Measurements from ENCODE around the gene TMTC1. TPM values are rescaled to one million over a fixed set of nuclear protein-coding genes. Genes with fewer than 3 reads are reported as not detected.
A peak's percentile ranks its signal among the peaks of the same experiment; 100 is the strongest.

The TMTC1 gene
- total RNA-seq, 4 donors from 2014 or later = 20.5 to 80.6 (median 67.1) TPM

DNA sequence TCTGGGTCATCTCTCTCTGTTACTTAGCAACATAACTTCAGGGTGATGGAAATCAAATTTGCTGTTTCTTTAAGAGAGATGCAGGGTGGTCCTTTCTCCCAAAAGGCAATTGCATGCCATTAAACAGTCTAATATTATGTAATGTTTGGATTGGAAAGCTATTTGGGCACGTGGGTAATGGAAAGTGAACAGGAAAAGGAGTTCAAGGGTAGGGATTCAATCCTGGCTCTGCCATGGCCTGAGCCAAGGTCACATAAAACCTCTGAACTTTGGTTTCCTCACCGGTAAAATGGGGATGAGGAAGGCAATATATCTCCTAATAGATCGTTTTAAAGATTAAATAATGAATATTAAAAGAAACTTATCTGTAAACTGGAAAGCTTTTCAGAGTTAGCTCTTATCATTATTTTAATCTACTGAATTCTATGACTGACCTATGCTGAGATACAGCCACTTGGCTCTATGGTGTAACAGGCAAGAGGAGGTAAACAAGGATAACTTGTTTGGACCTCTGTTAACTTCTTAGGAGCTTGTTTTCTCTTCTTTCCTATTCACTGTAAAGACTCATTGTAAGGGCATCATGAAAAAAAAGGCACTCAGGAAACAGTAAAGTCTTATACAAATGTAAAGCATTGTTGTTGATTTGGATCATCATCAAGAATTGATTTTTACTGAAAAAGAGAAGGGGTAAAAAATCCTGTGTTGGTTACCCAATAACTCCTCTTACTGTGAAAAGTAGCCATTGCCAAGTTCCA is 230.6 kb downstream of the TMTC1 start:
- Histone ChIP-seq H3K36me3 (no peaks in the 10 kb centered on the region), H3K27ac (no peak overlapping the region), H3K27me3 (no peaks in the 10 kb centered on the region), H3K4me3 (no peak overlapping the region), H3K9me3 (no peaks in the 10 kb centered on the region), H3K4me1 (no peaks in the 10 kb centered on the region)
- intact Hi-C loops (cut with DNase I; ENCODE audit: low total_unique reads) = no loop called here
- TF ChIP-seq POLR2A (IDR thresholded peaks at IDR 0.05) (no peak), CTCF (IDR thresholded peaks at IDR 0.05) (no peak)
- DNase-seq = no peak

GRCh38 chr12:29552324-29552927 is 231.3 kb downstream of the TMTC1 start:
- H3K27me3 ChIP-seq = no peaks in the 10 kb centered on the region
- H3K4me3 ChIP-seq = no peak overlapping the region
- peak; percentile 52 to 65 for DNase-seq
- H3K9me3 ChIP-seq = no peaks in the 10 kb centered on the region
- TF ChIP-seq POLR2A (IDR thresholded peaks at IDR 0.05) (no peak), CTCF (IDR thresholded peaks at IDR 0.05) (peak; percentile 64 to 68 (median 66))
- no peak overlapping the region for H3K27ac ChIP-seq
- intact Hi-C loops (cut with DNase I; ENCODE audit: low total_unique reads) = no loop called here
- H3K4me1 ChIP-seq = no peaks in the 10 kb centered on the region
- no peaks in the 10 kb centered on the region for H3K36me3 ChIP-seq

DNA sequence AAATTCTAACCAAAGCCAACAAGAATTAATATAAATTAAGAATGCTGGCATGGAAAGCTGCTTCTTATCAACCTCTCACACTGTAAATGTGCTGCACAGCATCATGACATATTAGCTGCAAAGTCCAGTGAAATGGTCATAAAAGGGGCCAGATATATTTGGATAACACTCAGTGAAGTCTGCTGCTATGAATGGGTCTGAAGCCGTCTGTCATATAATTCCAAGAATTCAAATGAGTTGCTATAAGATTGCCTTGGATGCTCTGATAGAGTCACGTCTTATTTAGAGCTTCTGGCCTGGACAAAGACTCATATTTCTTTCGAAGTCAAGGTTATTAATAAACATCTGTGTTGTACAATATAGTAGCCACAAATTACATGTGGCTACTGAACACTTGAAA is 231.9 kb downstream of the TMTC1 start:
- TF ChIP-seq POLR2A (IDR thresholded peaks at IDR 0.05) (no peak), CTCF (IDR thresholded peaks at IDR 0.05) (no peak)
- no peaks in the 10 kb centered on the region for H3K9me3 ChIP-seq
- H3K27me3 ChIP-seq = no peaks in the 10 kb centered on the region
- H3K4me3 ChIP-seq = no peak overlapping the region
- no peaks in the 10 kb centered on the region for H3K4me1 ChIP-seq
- intact Hi-C loops (cut with DNase I; ENCODE audit: low total_unique reads) = no loop called here
- H3K27ac ChIP-seq = no peak overlapping the region
- H3K36me3 ChIP-seq = no peaks in the 10 kb centered on the region
- DNase-seq = no peak

DNA sequence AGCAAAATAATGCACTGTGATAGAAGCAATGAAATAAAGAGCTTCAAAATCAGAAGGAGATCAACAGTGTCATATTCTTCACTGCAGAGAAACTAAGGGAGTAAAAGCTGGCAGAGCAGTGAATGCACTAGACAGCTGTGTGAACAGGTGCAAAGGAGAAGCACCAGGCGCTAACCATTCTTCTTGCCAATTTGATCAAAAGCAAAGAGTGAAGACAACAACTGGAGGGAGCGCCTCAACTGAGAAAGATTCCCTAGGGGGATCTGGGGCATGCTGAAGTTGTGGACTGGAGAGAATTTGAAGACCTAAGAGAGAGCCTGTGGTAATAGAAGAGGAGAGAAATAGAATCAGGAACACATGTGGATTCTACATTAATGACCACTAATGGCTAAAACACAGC is 235.9 kb downstream of the TMTC1 start:
- Histone ChIP-seq H3K36me3 (no peaks in the 10 kb centered on the region), H3K27me3 (no peaks in the 10 kb centered on the region), H3K9me3 (no peaks in the 10 kb centered on the region), H3K4me3 (no peak overlapping the region), H3K27ac (peak overlapping the region in 1 of 2 donors; percentile 38), H3K4me1 (no peaks in the 10 kb centered on the region)
- TF ChIP-seq POLR2A (IDR thresholded peaks at IDR 0.05) = no peak
- TF ChIP-seq CTCF (IDR thresholded peaks at IDR 0.05) = no peak
- intact Hi-C loops (cut with DNase I; ENCODE audit: low total_unique reads) = no loop called here
- DNase-seq = no peak

GRCh38 chr12:29547151-29547632 is 236.6 kb downstream of the TMTC1 start:
- Histone ChIP-seq H3K4me1 (no peaks in the 10 kb centered on the region), H3K4me3 (no peak overlapping the region), H3K27ac (peak overlapping the region; percentile 38 to 43), H3K9me3 (no peaks in the 10 kb centered on the region), H3K27me3 (no peaks in the 10 kb centered on the region), H3K36me3 (no peaks in the 10 kb centered on the region)
- no peak for DNase-seq
- no peak for TF ChIP-seq CTCF (IDR thresholded peaks at IDR 0.05)
- no peak for TF ChIP-seq POLR2A (IDR thresholded peaks at IDR 0.05)
- intact Hi-C loops (cut with DNase I; ENCODE audit: low total_unique reads) = no loop called here

Data from uterus (tissue), 4 donors.